T-cell (primary cell): Measurements from ENCODE around the gene SNAI1. TPM values are rescaled to one million over a fixed set of nuclear protein-coding genes. Genes with fewer than 3 reads are reported as not detected.

ENCODE experiments used
- total RNA-seq, 35 experiments: library from RNA in 6 of 35; stranded (reverse) in 6 of 35; fragments of 120-200 nt in 1 of 35; gene quantifications; one replicate each; pipeline versions ENCODE4 v1.2.1 to v1.2.4 and lab custom pipeline; 2013 to 2026

SNAI1 gene
- total RNA-seq, 5 donors from 2014 or later (not counting 1 experiment from before 2014, with no cell fraction given), result 0.95 to 3.1 (median 1.3) TPM

Other genes starting within 250 kb of the SNAI1 start
- gene SLC9A8, start 170.2 kb upstream of the SNAI1 start, total RNA-seq, result 10 to 100 TPM; 22.2 to 34.2 (median 25.6) TPM
- 10 to 100 TPM in 3 of 5 donors, 1 to 10 TPM in 2; 9.6 to 19.4 (median 10.4) TPM for gene SPATA2, start 67.5 kb upstream of the SNAI1 start, total RNA-seq
- 100 to 1,000 TPM in 2 of 5 donors, 10 to 100 TPM in 3; 83.5 to 109 (median 95.7) TPM for gene RNF114, start 46.6 kb upstream of the SNAI1 start, total RNA-seq
- 100 to 1,000 TPM; 107 to 194 (median 116) TPM for gene UBE2V1, start 130.2 kb downstream of the SNAI1 start, total RNA-seq
- 10 to 100 TPM; 17.6 to 20.0 (median 18.3) TPM for gene PEDS1, start 170.7 kb downstream of the SNAI1 start, total RNA-seq
- 10 to 100 TPM; 25.8 to 53.8 (median 48.0) TPM for gene CEBPB, start 207.8 kb downstream of the SNAI1 start, total RNA-seq